HepG2 (cell line): ENCODE measurements around the gene TTC6. TPM values are rescaled to one million over a fixed set of nuclear protein-coding genes. Genes with fewer than 3 reads are reported as not detected.

ENCODE experiments used
- CREB3 ChIP-seq: sonication (generic); formaldehyde crosslinking; IDR thresholded peaks from 2 replicates; pipeline ENCODE4 v1.5.0; 2020; ENCODE audit warnings: missing genetic modification reagents
- JUN ChIP-seq: sonication (generic); formaldehyde crosslinking; IDR thresholded peaks from 2 replicates; pipeline ENCODE4 v1.4.0; 2020; ENCODE audit warnings: mild to moderate bottlenecking, missing genetic modification reagents
- MAFK ChIP-seq, 2 experiments: IDR thresholded peaks in 1 of 2; conservative IDR thresholded peaks in 1 of 2; 2 replicates each; pipeline ENCODE4 v1.6.1; 2011; ENCODE audit warnings: improper control_type of control experiment in 2 of 2, low read length in 2 of 2
- POGK ChIP-seq: sonication (generic); formaldehyde crosslinking; conservative IDR thresholded peaks from 2 replicates; pipeline ENCODE4 v1.8.0; 2022; ENCODE audit warnings: mild to moderate bottlenecking, moderate library complexity, missing genetic modification reagents
- SIN3B ChIP-seq: fragments of 150-350 bp; IDR thresholded peaks from 2 replicates; pipeline ENCODE4 v1.6.1; 2014; ENCODE audit warnings: low read length
- ZBTB20 ChIP-seq: sonication (generic); formaldehyde crosslinking; IDR thresholded peaks from 2 replicates; pipeline ENCODE4 v1.8.1; 2023; ENCODE audit warnings: missing genetic modification reagents, low read depth, mild to moderate bottlenecking, borderline replicate concordance
- ZBTB3 ChIP-seq: sonication (generic); formaldehyde crosslinking; IDR thresholded peaks from 2 replicates; pipeline ENCODE4 v1.4.0; 2020; ENCODE audit warnings: low read depth, mild to moderate bottlenecking, moderate library complexity, missing genetic modification reagents, borderline replicate concordance
- ZBTB40 ChIP-seq, 2 experiments: fragments of 450-650 bp in 1 of 2; sonication (generic) in 1 of 2; formaldehyde crosslinking in 1 of 2; IDR thresholded peaks; 2 replicates each; pipeline versions ENCODE4 v1.6.1 to v1.8.0; 2016 to 2022; ENCODE audit warnings: antibody characterized with exemption in 1 of 2, mild to moderate bottlenecking in 1 of 2, missing genetic modification reagents in 1 of 2
- ZFP1 ChIP-seq: IDR thresholded peaks from 2 replicates; pipeline ENCODE4 v1.6.1; 2016
- polyA plus RNA-seq, 8 experiments: library from polyadenylated mRNA; depleted of rRNA in 3 of 8; stranded (reverse) in 7 of 8; unstranded in 1 of 8; fragments of >200 nt; fragmentation: Illumina TruSeq in 4 of 8; extraction: Trizol in 4 of 8; gene quantifications; 2 replicates each; pipeline versions ENCODE4 v1.2.1 to v1.2.3, GENCODE V29; 2011 to 2016; ENCODE audit warnings: low read depth in 4 of 8, missing spikeins in 1 of 8, mixed read lengths in 1 of 8; ENCODE audit not compliant: insufficient read depth in 1 of 8
- total RNA-seq, 5 experiments: library from RNA; depleted of rRNA; stranded (reverse); fragments of >200 nt; fragmentation: Illumina TruSeq; extraction: Trizol; gene quantifications; 2 replicates each; pipeline ENCODE4 v1.2.3, GENCODE V29; 2016; ENCODE audit warnings: low read depth in 1 of 5

The TTC6 gene
- total and polyA plus RNA-seq, 2 of the 13 experiments (the other 11 are each of a cell fraction or from before 2014, with no cell fraction given), result 9.3 to 27.4 TPM

- TF ChIP-seq CREB3 (CRISPR knock-in tag), result peak; percentile 97
- no peak for TF ChIP-seq SIN3B
- TF ChIP-seq POGK (CRISPR knock-in tag), result peak; percentile 89
- TF ChIP-seq MAFK (conservative IDR thresholded peaks at IDR 0.05 in 1 of 2, IDR thresholded peaks at IDR 0.05 in 1 of 2; ENCODE audit: low read length in 2 of 2), result no peak; a peak in 1 of 4 replicates
- TF ChIP-seq ZFP1 (CRISPR knock-in tag), result peak; percentile 48; the same call in 1 of the 2 replicates
- TF ChIP-seq ZBTB3 (CRISPR knock-in tag), result peak; percentile 83
- no peak for TF ChIP-seq ZBTB40 (IDR thresholded peaks at IDR 0.05)
- TF ChIP-seq ZBTB40 (CRISPR knock-in tag; IDR thresholded peaks at IDR 0.05), result peak; percentile 95
- peak; percentile 79; the same call in 1 of the 2 replicates for TF ChIP-seq ZBTB20
- peak; percentile 82; the same call in 1 of the 2 replicates for TF ChIP-seq JUN (CRISPR knock-in tag)
These were observed 586 bp downstream of the TTC6 start (continued) for GRCh38 chr14:37595809-37596621.
